ENCODE results near the gene KCNC1.

- TF ChIP-seq CEBPB (IDR thresholded peaks at IDR 0.05) (no peak), RCOR1 (IDR thresholded peaks at IDR 0.05; ENCODE audit: low read depth, low read length) (no peak), POLR2A (IDR thresholded peaks at IDR 0.05; ENCODE audit: low read length) (no peak), NFE2L2 (conservative IDR thresholded peaks at IDR 0.05; ENCODE audit: low read length) (no peak), ESRRA (IDR thresholded peaks at IDR 0.05; ENCODE audit: borderline replicate concordance, low read length) (no peak), HOXB13 (CRISPR knock-in tag; IDR thresholded peaks at IDR 0.05; ENCODE audit: low read depth) (no peak), BHLHE40 (IDR thresholded peaks at IDR 0.05; ENCODE audit: low read depth, low read length) (no peak)
- TF ChIP-seq, protein P1, sequence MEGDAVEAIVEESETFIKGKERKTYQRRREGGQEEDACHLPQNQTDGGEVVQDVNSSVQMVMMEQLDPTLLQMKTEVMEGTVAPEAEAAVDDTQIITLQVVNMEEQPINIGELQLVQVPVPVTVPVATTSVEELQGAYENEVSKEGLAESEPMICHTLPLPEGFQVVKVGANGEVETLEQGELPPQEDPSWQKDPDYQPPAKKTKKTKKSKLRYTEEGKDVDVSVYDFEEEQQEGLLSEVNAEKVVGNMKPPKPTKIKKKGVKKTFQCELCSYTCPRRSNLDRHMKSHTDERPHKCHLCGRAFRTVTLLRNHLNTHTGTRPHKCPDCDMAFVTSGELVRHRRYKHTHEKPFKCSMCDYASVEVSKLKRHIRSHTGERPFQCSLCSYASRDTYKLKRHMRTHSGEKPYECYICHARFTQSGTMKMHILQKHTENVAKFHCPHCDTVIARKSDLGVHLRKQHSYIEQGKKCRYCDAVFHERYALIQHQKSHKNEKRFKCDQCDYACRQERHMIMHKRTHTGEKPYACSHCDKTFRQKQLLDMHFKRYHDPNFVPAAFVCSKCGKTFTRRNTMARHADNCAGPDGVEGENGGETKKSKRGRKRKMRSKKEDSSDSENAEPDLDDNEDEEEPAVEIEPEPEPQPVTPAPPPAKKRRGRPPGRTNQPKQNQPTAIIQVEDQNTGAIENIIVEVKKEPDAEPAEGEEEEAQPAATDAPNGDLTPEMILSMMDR (IDR thresholded peaks at IDR 0.05): no peak
Observed at GRCh38 chr11:17777738-17778091, 43.1 kb downstream of the KCNC1 start.

Measured in A549 (cell line).